ENCODE measurements around the gene TNIP3. TPM values are rescaled to one million over a fixed set of nuclear protein-coding genes. Genes with fewer than 3 reads are reported as not detected.
"Not testable (repeated sequence)": the region's sequence is repeated elsewhere in the genome, so short reads cannot be mapped to it uniquely, and the experiment has no call there.

Gene TNIP3
- total RNA-seq, 1 donor from 2014 or later = not detected

- intact Hi-C loops (cut with DNase I) = no loop called here
- no peak for DNase-seq (ENCODE audit: low spot score)
Measured at GRCh38 chr4:121181493-121181892, 17.4 kb upstream of the TNIP3 start.

GRCh38 chr4:121180558-121180957 is 16.4 kb upstream of the TNIP3 start:
- no peak for DNase-seq (ENCODE audit: low spot score)
- intact Hi-C loops (cut with DNase I) = no loop called here

- intact Hi-C loops (cut with DNase I) = no loop called here
- DNase-seq (ENCODE audit: low spot score) = no peak
Measured at GRCh38 chr4:121177246-121178137, 13.4 kb upstream of the TNIP3 start.

GRCh38 chr4:121176082-121176934 is 12.2 kb upstream of the TNIP3 start:
- no peak for DNase-seq (ENCODE audit: low spot score)
- intact Hi-C loops (cut with DNase I) = no loop called here

- DNase-seq (ENCODE audit: low spot score); intact Hi-C loops (cut with DNase I): not testable (repeated sequence)
Measured at GRCh38 chr4:121171477-121171876, 7.4 kb upstream of the TNIP3 start.

GRCh38 chr4:121168446-121169281 is 4.5 kb upstream of the TNIP3 start:
- intact Hi-C loops (cut with DNase I) = no loop called here
- no peak for DNase-seq (ENCODE audit: low spot score)

- intact Hi-C loops (cut with DNase I) = no loop called here
Measured at GRCh38 chr4:121166976-121167375, 2.9 kb upstream of the TNIP3 start.

GRCh38 chr4:121165206-121165605 is 1.1 kb upstream of the TNIP3 start:
- intact Hi-C loops (cut with DNase I) = no loop called here

More at GRCh38 chr4:121166976-121167375, 2.9 kb upstream of the TNIP3 start:
- no peak for DNase-seq (ENCODE audit: low spot score)

GRCh38 chr4:121156822-121157769 is 7.0 kb downstream of the TNIP3 start:
- no peak for DNase-seq (ENCODE audit: low spot score)
- intact Hi-C loops (cut with DNase I) = no loop called here

More at GRCh38 chr4:121165206-121165605, 1.1 kb upstream of the TNIP3 start:
- no peak for DNase-seq (ENCODE audit: low spot score)

GRCh38 chr4:121155893-121156292 is 8.2 kb downstream of the TNIP3 start:
- intact Hi-C loops (cut with DNase I) = no loop called here
- DNase-seq (ENCODE audit: low spot score) = no peak

- intact Hi-C loops (cut with DNase I) = no loop called here
Measured at GRCh38 chr4:121154103-121154515, 10.0 kb downstream of the TNIP3 start.

GRCh38 chr4:121151942-121152341 is 12.2 kb downstream of the TNIP3 start:
- DNase-seq (ENCODE audit: low spot score) = no peak
- intact Hi-C loops (cut with DNase I) = no loop called here

More at GRCh38 chr4:121154103-121154515, 10.0 kb downstream of the TNIP3 start:
- no peak for DNase-seq (ENCODE audit: low spot score)

GRCh38 chr4:121150486-121150885 is 13.6 kb downstream of the TNIP3 start:
- no peak for DNase-seq (ENCODE audit: low spot score)
- intact Hi-C loops (cut with DNase I) = no loop called here

- intact Hi-C loops (cut with DNase I) = no loop called here
- no peak for DNase-seq (ENCODE audit: low spot score)
Measured at GRCh38 chr4:121150003-121150402, 14.1 kb downstream of the TNIP3 start.

GRCh38 chr4:121148621-121149020 is 15.5 kb downstream of the TNIP3 start:
- DNase-seq (ENCODE audit: low spot score) = no peak
- intact Hi-C loops (cut with DNase I) = no loop called here

GRCh38 chr4:121148000-121148399 is 16.1 kb downstream of the TNIP3 start:
- DNase-seq (ENCODE audit: low spot score) = no peak
- intact Hi-C loops (cut with DNase I) = no loop called here

GRCh38 chr4:121146530-121146929 is 17.6 kb downstream of the TNIP3 start:
- DNase-seq (ENCODE audit: low spot score) = no peak
- intact Hi-C loops (cut with DNase I) = no loop called here

- no peak for DNase-seq (ENCODE audit: low spot score)
- intact Hi-C loops (cut with DNase I) = no loop called here
Measured at GRCh38 chr4:121145430-121145829, 18.7 kb downstream of the TNIP3 start.

All from cardiac septum (tissue), 1 donor.